T-cell (primary cell): ENCODE results near the gene SFT2D1. TPM values are rescaled to one million over a fixed set of nuclear protein-coding genes. Genes with fewer than 3 reads are reported as not detected.
"Not testable (repeated sequence)": the region's sequence is repeated elsewhere in the genome, so short reads cannot be mapped to it uniquely, and the experiment has no call there.

ENCODE experiments used
- ATAC-seq, 4 experiments: fragments of 200-7000 bp in 3 of 4; fragments of 150-1000 bp in 1 of 4; cut with Tn5 transposase; replicated peaks in 1 of 4; 1 replicate in 3 of 4; 2 replicates in 1 of 4; pipeline ENCODE4 v1.10.0; 2021; ENCODE audit warnings: moderate library complexity in 3 of 4, mild to moderate bottlenecking in 2 of 4, moderate number of reproducible peaks in 1 of 4
- CTCF ChIA-PET, 2 donors: fragments of 300-600 bp; sonication (Branson Sonifier 250); formaldehyde crosslinking; loops; one replicate each; lab custom pipeline; 2022; ENCODE audit warnings: antibody characterized with exemption in 2 of 2; lab: Charles Lee
- POLR2A ChIA-PET, 2 donors: fragments of 300-600 bp; sonication (Branson Sonifier 250); formaldehyde crosslinking; loops; one replicate each; lab custom pipeline; 2022; ENCODE audit warnings: antibody characterized with exemption in 2 of 2; lab: Charles Lee
- DNase-seq, 35 experiments: peaks; one replicate each; pipeline versions ENCODE4 v3.0.0 to v3.0.0-alpha.2; 2013 to 2023
- H3K27ac ChIP-seq: one replicate; pipeline ENCODE4 v1.5.1; 2013; ENCODE audit warnings: low read length
- H3K27me3 ChIP-seq, 2 experiments: replicated peaks in 1 of 2; 1 replicate in 1 of 2; 2 replicates in 1 of 2; pipeline versions ENCODE4 v1.6.1 to v1.7.0; 2013; ENCODE audit warnings: low read length in 1 of 2, mixed read lengths in 1 of 2; ENCODE audit not compliant: control insufficient read depth in 2 of 2, insufficient read depth in 2 of 2; ENCODE audit errors: extremely low read depth in 1 of 2
- H3K36me3 ChIP-seq, 2 donors: 1 replicate in 1 of 2; 2 replicates in 1 of 2; pipeline versions ENCODE4 v1.6.1 to v1.7.0; 2013; ENCODE audit warnings: low read length in 1 of 2; ENCODE audit not compliant: control insufficient read depth in 2 of 2, insufficient read depth in 1 of 2; ENCODE audit errors: extremely low read depth in 1 of 2
- H3K4me1 ChIP-seq, 2 experiments: 1 replicate in 1 of 2; 2 replicates in 1 of 2; pipeline versions ENCODE4 v1.6.1 to v1.7.0; 2013; ENCODE audit warnings: low read length in 2 of 2, mixed read lengths in 1 of 2; ENCODE audit not compliant: insufficient read depth in 2 of 2, control insufficient read depth in 1 of 2; ENCODE audit errors: extremely low read depth in 1 of 2
- H3K4me3 ChIP-seq, 2 donors: 1 replicate in 1 of 2; 2 replicates in 1 of 2; pipeline versions ENCODE4 v1.5.1 to v1.7.0; 2013; ENCODE audit warnings: mild to moderate bottlenecking in 2 of 2, low read length in 1 of 2, moderate library complexity in 1 of 2; ENCODE audit not compliant: control insufficient read depth in 1 of 2; ENCODE audit errors: extremely low read depth in 1 of 2
- H3K9me3 ChIP-seq: 2 replicates; pipeline ENCODE4 v1.7.0; 2013
- H3K27ac Mint-ChIP-seq, 2 donors: one replicate each; pipeline ENCODE4 v1.8.0; 2020 to 2021; ENCODE audit warnings: mild to moderate bottlenecking in 2 of 2, mixed read lengths in 2 of 2
- H3K27me3 Mint-ChIP-seq, 2 donors: one replicate each; pipeline ENCODE4 v1.8.0; 2021 to 2022; ENCODE audit warnings: mixed read lengths in 2 of 2
- H3K36me3 Mint-ChIP-seq: one replicate; pipeline ENCODE4 v1.8.0; 2021; ENCODE audit warnings: mixed read lengths
- H3K4me1 Mint-ChIP-seq, 3 donors: one replicate each; pipeline ENCODE4 v1.8.0; 2020 to 2022; ENCODE audit warnings: mixed read lengths in 3 of 3, mild to moderate bottlenecking in 1 of 3
- H3K4me3 Mint-ChIP-seq, 3 donors: one replicate each; pipeline ENCODE4 v1.8.0; 2020 to 2022; ENCODE audit warnings: mild to moderate bottlenecking in 3 of 3, mixed read lengths in 3 of 3, moderate library complexity in 3 of 3
- H3K9me3 Mint-ChIP-seq, 3 donors: one replicate each; pipeline ENCODE4 v1.8.0; 2020 to 2022; ENCODE audit warnings: mixed read lengths in 3 of 3
- WGBS: methylation state at CpG from one replicate; pipeline ENCODE4 v1.1.5; 2013; ENCODE audit warnings: missing lambda C conversion rate; ENCODE audit not compliant: insufficient coverage; 5-methylcytosine and 5-hydroxymethylcytosine counted together
- total RNA-seq, 35 experiments: library from RNA in 6 of 35; stranded (reverse) in 6 of 35; fragments of 120-200 nt in 1 of 35; gene quantifications; one replicate each; pipeline versions ENCODE4 v1.2.1 to v1.2.4 and lab custom pipeline; 2013 to 2026

Gene SFT2D1
- total RNA-seq, 5 donors from 2014 or later (not counting 1 experiment from before 2014, with no cell fraction given): 13.8 to 32.0 (median 24.6) TPM

- H3K9me3 Mint-ChIP-seq: peaks cover 4 to 27% (median 17%) of the 10 kb centered on the region in 3 donors
- WGBS: 57% methylated on average over 1 of the region's 4 CpGs
- peaks cover 12 to 15% of the 10 kb centered on the region in 2 donors for H3K27me3 Mint-ChIP-seq
- Histone ChIP-seq H3K4me3 (no peak overlapping the region), H3K27me3 (peaks cover 0 to 14% of the 10 kb centered on the region in 2 experiments), H3K9me3 (no peaks in the 10 kb centered on the region), H3K4me1 (no peaks in the 10 kb centered on the region), H3K27ac (no peak overlapping the region), H3K36me3 (no peaks in the 10 kb centered on the region)
- no peaks in the 10 kb centered on the region for H3K4me1 Mint-ChIP-seq
- no peak overlapping the region for H3K4me3 Mint-ChIP-seq
- DNase-seq (no peak), ATAC-seq (no peak)
- POLR2A ChIA-PET: no interaction called here
- H3K36me3 Mint-ChIP-seq: no peaks in the 10 kb centered on the region
- CTCF ChIA-PET: no interaction called here
- no peak overlapping the region for H3K27ac Mint-ChIP-seq
Measured at GRCh38 chr6:166351715-166352285, 9.5 kb upstream of the SFT2D1 start.

- CTCF ChIA-PET: no interaction called here
- Histone ChIP-seq H3K27ac (no peak overlapping the region), H3K9me3 (no peaks in the 10 kb centered on the region), H3K4me1 (no peaks in the 10 kb centered on the region), H3K27me3 (no peaks in the 10 kb centered on the region), H3K36me3 (no peaks in the 10 kb centered on the region), H3K4me3 (no peak overlapping the region)
- Mint-ChIP-seq H3K4me3 (no peak overlapping the region), H3K36me3 (no peaks in the 10 kb centered on the region), H3K27ac (no peak overlapping the region), H3K27me3 (peaks cover 2 to 4% of the 10 kb centered on the region in 2 donors), H3K9me3 (peaks cover 4 to 27% (median 17%) of the 10 kb centered on the region in 3 donors), H3K4me1 (peaks cover under 1 to 3% (median 3%) of the 10 kb centered on the region in 3 donors)
- 88% methylated on average over 4 of the region's 6 CpGs for WGBS
- DNase-seq (no peak), ATAC-seq (no peak)
- POLR2A ChIA-PET: no interaction called here
Measured at GRCh38 chr6:166348305-166348949, 6.1 kb upstream of the SFT2D1 start.

GRCh38 chr6:166346965-166347364 is 4.6 kb upstream of the SFT2D1 start:
- Mint-ChIP-seq H3K27ac (no peak overlapping the region), H3K9me3 (peaks cover 4 to 27% (median 17%) of the 10 kb centered on the region in 3 donors), H3K27me3 (peaks cover 0 to 2% of the 10 kb centered on the region in 2 donors), H3K36me3 (no peaks in the 10 kb centered on the region), H3K4me3 (no peak overlapping the region), H3K4me1 (peaks cover 3 to 7% (median 7%) of the 10 kb centered on the region in 3 donors)
- Histone ChIP-seq H3K27me3 (no peaks in the 10 kb centered on the region), H3K9me3 (no peaks in the 10 kb centered on the region), H3K36me3 (no peaks in the 10 kb centered on the region), H3K4me3 (no peak overlapping the region), H3K27ac (no peak overlapping the region), H3K4me1 (peaks cover 0 to 6% of the 10 kb centered on the region in 2 experiments)
- DNase-seq (no peak), ATAC-seq (no peak)
- CTCF ChIA-PET: interaction anchor here in 1 of 2 donors (0.6 kb wide), 1 partner anchor 24 kb away, joined by 3 read pairs; no protein-coding TSS in a partner anchor
- POLR2A ChIA-PET: interaction anchor here in 1 of 2 donors (0.7 kb wide), 1 partner anchor 19 kb away, joined by 3 read pairs; no protein-coding TSS in a partner anchor

- Mint-ChIP-seq H3K27ac (no peak overlapping the region), H3K9me3 (peaks cover 4 to 22% (median 15%) of the 10 kb centered on the region in 3 donors), H3K4me3 (no peak overlapping the region), H3K4me1 (peaks cover 8 to 12% (median 11%) of the 10 kb centered on the region in 3 donors), H3K36me3 (no peaks in the 10 kb centered on the region), H3K27me3 (peaks cover 0 to 2% of the 10 kb centered on the region in 2 donors)
- ATAC-seq (no peak), DNase-seq (no peak)
- H3K36me3 ChIP-seq: no peaks in the 10 kb centered on the region
- 100% methylated on average over 1 of the region's 3 CpGs for WGBS
- H3K4me1 ChIP-seq: peaks cover under 1 to 6% of the 10 kb centered on the region in 2 experiments
- no peaks in the 10 kb centered on the region for H3K9me3 ChIP-seq
- no peak overlapping the region for H3K4me3 ChIP-seq
- no peaks in the 10 kb centered on the region for H3K27me3 ChIP-seq
- ChIA-PET CTCF (no interaction called here), POLR2A (interaction anchor here in 1 of 2 donors (0.7 kb wide), 1 partner anchor 19 kb away, joined by 3 read pairs; no protein-coding TSS in a partner anchor)
- no peak overlapping the region for H3K27ac ChIP-seq
Measured at GRCh38 chr6:166346449-166346848, 4.1 kb upstream of the SFT2D1 start.

- H3K4me3 ChIP-seq, DNase-seq, H3K9me3 ChIP-seq, POLR2A ChIA-PET, H3K36me3 Mint-ChIP-seq, ATAC-seq, H3K36me3 ChIP-seq, H3K27me3 Mint-ChIP-seq, H3K27me3 ChIP-seq, H3K27ac ChIP-seq, H3K4me3 Mint-ChIP-seq, H3K27ac Mint-ChIP-seq: not testable (repeated sequence)
- Mint-ChIP-seq H3K9me3 (peaks cover 4 to 17% (median 11%) of the 10 kb centered on the region in 3 donors), H3K4me1 (peaks cover 9 to 15% (median 13%) of the 10 kb centered on the region in 3 donors)
- CTCF ChIA-PET: interaction anchor here in 1 of 2 donors (0.5 kb wide), 1 partner anchor 8 kb away, joined by 4 read pairs; no protein-coding TSS in a partner anchor
- WGBS: 79% methylated on average over 8 of the region's 9 CpGs
- H3K4me1 ChIP-seq: peaks cover 3 to 12% of the 10 kb centered on the region in 2 experiments
Measured at GRCh38 chr6:166345672-166346071, 3.3 kb upstream of the SFT2D1 start.

- CTCF ChIA-PET, H3K9me3 Mint-ChIP-seq, ATAC-seq, H3K4me3 Mint-ChIP-seq, H3K27me3 ChIP-seq, H3K36me3 Mint-ChIP-seq, H3K36me3 ChIP-seq, H3K9me3 ChIP-seq, DNase-seq, POLR2A ChIA-PET, H3K27me3 Mint-ChIP-seq, H3K4me3 ChIP-seq, H3K27ac ChIP-seq: not testable (repeated sequence)
- Mint-ChIP-seq H3K4me1 (peaks cover 9 to 15% (median 13%) of the 10 kb centered on the region in 3 donors), H3K27ac (peak overlapping the region in 1 of 2 donors; percentile 16)
- H3K4me1 ChIP-seq: peaks cover 8 to 19% of the 10 kb centered on the region in 2 experiments
- WGBS: 100% methylated on average over 1 of the region's 2 CpGs
Measured at GRCh38 chr6:166344921-166345320, 2.6 kb upstream of the SFT2D1 start.
